Stimulated activated memory B cell treated with anti-CD40 and anti-IgM and Interleukin-4, amounts not matched to agents 10 μg/mL and 1 μg/mL and 100 μg/mL, for 72 hours (primary cell): ENCODE measurements around the gene OCA2.
"Not testable (repeated sequence)": the region's sequence is repeated elsewhere in the genome, so short reads cannot be mapped to it uniquely, and the experiment has no call there.

Experiments used
- ATAC-seq: fragments of 150-1000 bp; cut with Tn5 transposase; 2 replicates; pipeline ENCODE4 v1.10.0; 2021
- H3K27ac Mint-ChIP-seq: one replicate; pipeline ENCODE4 v1.8.0; 2022; ENCODE audit warnings: mild to moderate bottlenecking, mixed read lengths
- H3K27me3 Mint-ChIP-seq: one replicate; pipeline ENCODE4 v1.8.0; 2022; ENCODE audit warnings: mixed read lengths
- H3K36me3 Mint-ChIP-seq: one replicate; pipeline ENCODE4 v1.8.0; 2022; ENCODE audit warnings: mixed read lengths
- H3K4me1 Mint-ChIP-seq: one replicate; pipeline ENCODE4 v1.8.0; 2022; ENCODE audit warnings: mixed read lengths
- H3K4me3 Mint-ChIP-seq: one replicate; pipeline ENCODE4 v1.8.0; 2022; ENCODE audit warnings: mild to moderate bottlenecking, moderate library complexity, mixed read lengths
- H3K9me3 Mint-ChIP-seq: one replicate; pipeline ENCODE4 v1.8.0; 2022; ENCODE audit warnings: mixed read lengths

Gene OCA2

DNA sequence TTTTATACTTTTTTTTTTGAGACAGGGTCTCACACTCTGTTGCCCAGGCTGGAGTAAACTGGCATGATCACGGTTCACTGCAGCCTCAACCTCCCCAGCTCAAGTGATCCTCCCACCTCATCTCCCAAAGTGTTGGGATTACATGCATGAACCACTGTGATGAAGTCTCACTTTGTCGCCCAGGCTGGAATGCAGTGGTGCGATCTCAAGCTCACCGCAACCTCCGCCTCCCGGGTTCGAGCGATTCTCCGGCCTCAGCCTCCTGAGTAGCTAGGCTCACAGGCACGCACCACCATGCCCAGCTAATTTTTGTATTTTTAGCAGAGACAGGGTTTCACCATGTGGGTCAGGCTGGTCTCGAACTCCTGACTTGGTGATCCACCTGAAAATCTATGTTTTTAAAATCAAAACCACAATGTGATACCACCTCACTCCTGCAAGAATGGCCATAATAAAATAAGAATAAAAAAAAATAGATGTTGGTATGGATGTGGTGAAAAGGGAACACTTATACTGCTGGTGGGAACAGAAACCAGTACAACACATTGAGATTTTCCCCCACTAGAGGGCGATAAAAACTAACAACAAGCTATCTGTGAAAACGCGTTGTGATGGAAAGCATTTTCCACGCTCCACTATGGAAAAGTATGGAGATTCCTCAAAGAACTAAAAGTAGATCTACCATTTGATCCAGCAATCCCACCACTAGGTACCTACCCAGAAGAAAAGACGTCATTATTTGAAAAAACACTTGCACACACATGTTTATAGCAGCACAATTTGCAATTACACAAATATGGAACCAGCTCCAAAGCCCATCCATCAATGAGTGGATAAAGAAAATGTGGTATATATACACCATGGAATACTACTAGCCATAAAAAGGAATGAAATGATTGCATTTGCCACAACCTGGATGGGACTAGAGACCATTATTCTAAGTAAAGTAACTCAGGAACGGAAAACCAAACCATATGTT is 26.8 kb upstream of the OCA2 start:
- peaks cover 48% of the 10 kb centered on the region for H3K36me3 Mint-ChIP-seq
- no peak overlapping the region for H3K4me3 Mint-ChIP-seq
- no peaks in the 10 kb centered on the region for H3K9me3 Mint-ChIP-seq
- no peak for ATAC-seq
- H3K4me1 Mint-ChIP-seq: peaks cover 18% of the 10 kb centered on the region
- no peak overlapping the region for H3K27ac Mint-ChIP-seq
- no peaks in the 10 kb centered on the region for H3K27me3 Mint-ChIP-seq

DNA sequence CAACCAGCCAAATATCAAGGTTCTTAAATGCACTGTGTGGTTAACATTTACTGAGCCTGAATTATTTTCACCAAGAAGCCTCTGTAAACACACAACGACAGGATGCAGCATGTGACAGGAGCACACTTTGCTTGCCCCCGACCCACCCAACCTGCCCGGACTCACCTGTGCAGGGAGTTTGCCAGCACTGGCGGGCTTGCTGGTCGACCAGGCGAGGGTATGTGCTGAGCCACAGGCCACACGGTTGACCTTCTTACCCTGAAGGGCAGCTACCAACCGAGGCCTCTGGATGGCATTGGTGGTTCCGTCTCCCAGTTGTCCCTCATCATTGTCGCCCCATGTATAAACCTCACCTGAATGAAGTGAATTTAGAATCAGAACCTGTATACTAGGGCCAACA is 25.7 kb upstream of the OCA2 start:
- no peaks in the 10 kb centered on the region for H3K27me3 Mint-ChIP-seq
- H3K9me3 Mint-ChIP-seq: no peaks in the 10 kb centered on the region
- peaks cover 18% of the 10 kb centered on the region for H3K4me1 Mint-ChIP-seq
- peaks cover 50% of the 10 kb centered on the region for H3K36me3 Mint-ChIP-seq
- no peak for ATAC-seq
- H3K4me3 Mint-ChIP-seq: no peak overlapping the region
- H3K27ac Mint-ChIP-seq: no peak overlapping the region

DNA sequence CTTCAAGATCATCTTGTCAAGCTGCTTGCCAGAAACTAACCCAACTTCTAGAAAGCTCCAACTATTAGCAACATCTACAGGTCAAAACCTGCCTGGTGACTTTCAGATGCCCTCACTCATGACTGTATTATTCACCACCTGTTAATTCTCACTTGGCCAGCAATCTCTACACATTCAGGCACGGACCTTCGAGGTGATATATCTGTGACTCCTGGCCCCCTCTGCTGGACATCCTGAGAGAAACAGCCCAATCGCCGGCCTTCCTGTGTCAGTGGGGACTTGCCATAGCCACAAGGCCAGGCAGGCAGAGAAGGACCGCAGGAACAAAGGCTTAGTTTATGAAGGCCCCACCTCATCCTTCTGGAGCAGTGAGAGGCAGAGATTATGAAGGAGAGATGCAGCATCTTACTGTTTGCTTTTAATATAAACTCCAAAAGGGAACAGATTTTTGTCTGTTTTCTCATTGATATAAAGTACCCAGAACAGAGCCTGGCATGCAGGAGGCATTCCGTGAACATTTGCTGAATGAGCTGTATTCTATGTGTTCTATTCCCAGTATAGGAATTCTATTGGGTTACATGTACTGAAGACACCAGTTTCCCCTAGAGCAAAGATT is 24.4 kb upstream of the OCA2 start:
- Mint-ChIP-seq H3K4me1 (peaks cover 18% of the 10 kb centered on the region), H3K27ac (no peak overlapping the region), H3K36me3 (peaks cover 48% of the 10 kb centered on the region), H3K27me3 (no peaks in the 10 kb centered on the region), H3K4me3 (no peak overlapping the region), H3K9me3 (no peaks in the 10 kb centered on the region)
- no peak for ATAC-seq

DNA sequence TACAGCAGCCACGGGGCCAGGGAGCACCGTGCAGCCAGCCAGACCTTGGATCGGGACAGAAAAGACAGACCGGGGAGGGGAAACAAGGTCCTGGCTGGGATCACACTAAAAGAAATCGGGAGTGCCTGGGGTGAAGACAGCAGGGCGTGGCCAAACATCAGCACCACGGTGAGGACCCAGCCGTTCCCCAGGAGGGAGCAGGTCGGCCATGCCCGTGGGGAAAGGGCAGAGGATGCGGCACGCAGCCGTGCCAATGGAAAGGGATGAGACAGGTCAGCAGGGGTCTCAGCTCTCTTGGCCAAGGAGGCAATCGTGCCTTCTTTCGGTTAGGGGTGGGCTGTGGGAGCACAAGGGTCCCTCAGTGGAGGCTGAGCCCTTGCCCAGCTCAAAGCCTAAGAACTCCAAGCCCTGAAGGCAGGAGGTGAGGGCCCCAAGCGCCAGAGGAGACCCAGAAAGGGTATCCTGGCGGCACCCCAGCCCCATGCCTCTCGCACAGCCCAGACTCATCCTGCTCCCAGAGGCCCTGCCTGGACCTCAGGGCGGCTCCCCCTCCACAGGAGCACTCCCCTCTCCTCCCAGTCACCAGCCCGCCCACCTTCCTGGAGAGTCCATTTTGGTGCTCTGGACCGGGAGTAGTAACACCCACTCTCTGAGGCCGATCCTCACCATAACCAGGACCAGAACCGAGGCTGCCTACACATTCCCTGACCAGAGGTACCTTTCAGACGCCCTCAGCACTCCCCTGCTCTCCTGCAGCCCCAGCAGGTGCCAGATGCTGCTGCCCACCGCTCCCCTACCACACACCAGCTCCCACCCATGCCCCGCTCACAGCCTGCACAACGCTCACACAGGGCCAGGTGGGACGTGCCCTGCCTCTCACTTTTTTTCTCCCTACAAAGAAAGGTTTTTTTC is 23.2 kb upstream of the OCA2 start:
- Mint-ChIP-seq H3K9me3 (no peaks in the 10 kb centered on the region), H3K4me1 (peaks cover 8% of the 10 kb centered on the region), H3K4me3 (no peak overlapping the region), H3K36me3 (peaks cover 52% of the 10 kb centered on the region), H3K27me3 (no peaks in the 10 kb centered on the region), H3K27ac (no peak overlapping the region)
- peak; percentile 47 for ATAC-seq

DNA sequence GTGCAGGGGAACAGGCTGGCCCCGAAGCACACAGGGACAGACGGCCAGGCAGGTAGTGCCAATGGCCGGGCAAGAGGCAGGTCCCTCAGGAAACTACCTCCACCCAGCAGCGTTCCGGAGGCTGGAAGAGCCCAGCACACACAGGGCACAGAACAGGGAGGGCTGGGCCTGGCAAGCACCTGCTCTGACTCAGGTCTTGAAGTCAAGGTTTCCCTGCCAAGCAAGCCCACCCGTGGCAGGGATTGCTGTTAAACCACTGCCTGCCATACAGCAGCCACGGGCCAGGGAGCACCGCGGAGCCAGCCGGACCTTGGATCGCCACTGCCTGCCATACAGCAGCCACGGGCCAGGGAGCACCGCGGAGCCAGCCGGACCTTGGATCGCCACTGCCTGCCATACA is 22.5 kb upstream of the OCA2 start:
- not testable (repeated sequence) for H3K4me1 Mint-ChIP-seq, H3K27ac Mint-ChIP-seq, ATAC-seq, H3K4me3 Mint-ChIP-seq, H3K27me3 Mint-ChIP-seq, H3K9me3 Mint-ChIP-seq
- H3K36me3 Mint-ChIP-seq: peaks cover 52% of the 10 kb centered on the region

DNA sequence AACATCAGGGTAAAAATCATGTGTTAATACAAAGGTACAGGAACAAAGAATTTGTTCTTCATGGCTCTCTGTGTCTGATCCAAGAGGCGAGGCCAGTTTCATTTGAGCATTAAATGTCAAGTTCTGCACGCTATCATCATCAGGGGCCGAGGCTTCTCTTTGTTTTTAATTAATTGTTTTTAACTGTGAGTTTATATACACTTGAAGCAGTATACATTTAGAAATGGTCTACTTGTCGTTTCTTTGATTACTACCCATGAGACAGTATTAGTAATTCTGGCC is 21.2 kb upstream of the OCA2 start:
- Mint-ChIP-seq H3K27ac (no peak overlapping the region), H3K4me1 (peaks cover 6% of the 10 kb centered on the region), H3K27me3 (no peaks in the 10 kb centered on the region), H3K36me3 (peaks cover 63% of the 10 kb centered on the region), H3K9me3 (no peaks in the 10 kb centered on the region), H3K4me3 (no peak overlapping the region)
- no peak for ATAC-seq

DNA sequence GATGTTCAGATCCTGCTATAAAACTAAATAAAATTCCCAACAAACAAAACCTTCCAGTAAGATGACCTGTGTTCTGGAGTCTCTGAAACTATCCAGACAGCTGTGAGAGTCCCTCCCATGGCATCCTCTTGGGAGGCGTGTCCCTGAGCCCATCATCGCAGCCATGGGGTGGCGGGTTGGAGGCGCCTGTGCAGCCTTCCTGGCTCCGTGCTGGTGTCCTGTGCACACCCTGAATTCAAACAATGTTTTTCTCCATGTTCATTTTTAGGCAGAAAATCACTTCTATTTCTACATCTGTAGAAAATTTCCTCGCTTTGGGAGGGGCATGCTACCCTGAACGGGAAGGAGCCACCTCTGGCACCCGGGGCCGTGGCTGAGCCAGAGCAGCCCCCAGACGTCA is 19.4 kb upstream of the OCA2 start:
- Mint-ChIP-seq H3K36me3 (peaks cover 71% of the 10 kb centered on the region), H3K4me3 (no peak overlapping the region), H3K9me3 (no peaks in the 10 kb centered on the region), H3K27me3 (no peaks in the 10 kb centered on the region), H3K4me1 (peaks cover 3% of the 10 kb centered on the region), H3K27ac (no peak overlapping the region)
- no peak for ATAC-seq

DNA sequence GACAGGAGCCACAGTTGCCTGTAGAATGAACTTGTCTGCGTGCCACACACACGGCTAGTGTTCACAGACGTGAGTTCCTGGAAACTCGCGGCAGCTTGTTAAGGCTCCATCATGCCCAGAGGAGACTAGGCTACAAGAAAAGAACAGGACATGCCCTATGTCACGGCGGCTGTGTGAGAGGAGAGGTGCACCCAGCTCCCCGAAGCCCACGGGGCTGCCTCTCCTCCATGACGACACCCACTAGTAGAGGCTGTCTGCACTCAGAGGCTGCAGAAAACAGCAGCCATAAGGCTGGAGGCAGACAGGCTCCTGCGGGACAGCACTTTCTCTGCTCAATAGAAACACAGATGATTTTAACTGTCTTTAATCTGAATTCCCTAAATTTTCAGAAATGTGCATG is 19.0 kb upstream of the OCA2 start:
- Mint-ChIP-seq H3K36me3 (peaks cover 71% of the 10 kb centered on the region), H3K27ac (no peak overlapping the region), H3K4me1 (no peaks in the 10 kb centered on the region), H3K9me3 (no peaks in the 10 kb centered on the region), H3K27me3 (no peaks in the 10 kb centered on the region), H3K4me3 (no peak overlapping the region)
- no peak for ATAC-seq

DNA sequence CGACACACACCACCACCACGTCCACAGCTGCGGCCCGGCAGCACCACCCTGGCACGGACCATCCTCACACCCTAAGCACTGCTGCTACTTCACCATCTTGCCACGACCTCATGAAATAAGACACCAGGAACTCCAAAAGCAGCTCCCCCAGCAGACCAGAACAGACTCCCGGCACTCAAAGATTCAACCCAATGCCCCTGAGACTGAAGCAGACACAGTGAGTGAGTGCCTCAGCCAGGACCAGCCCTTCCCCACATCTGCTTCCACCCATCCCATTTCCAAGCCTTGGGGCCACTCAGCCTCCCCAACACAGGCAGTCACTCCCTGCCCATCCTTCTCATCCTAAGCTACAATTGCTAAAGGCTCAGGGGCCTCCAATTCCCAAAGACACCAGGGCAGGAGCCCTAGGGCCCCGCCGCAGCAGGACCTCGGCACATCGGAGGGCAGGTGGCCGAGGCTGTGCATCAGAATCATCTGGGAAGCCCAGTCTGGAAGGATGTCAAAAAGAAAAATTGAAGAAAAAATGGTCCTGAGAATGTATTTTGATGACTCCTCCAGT is 18.4 kb upstream of the OCA2 start:
- Mint-ChIP-seq H3K27me3 (no peaks in the 10 kb centered on the region), H3K4me3 (no peak overlapping the region), H3K4me1 (no peaks in the 10 kb centered on the region), H3K9me3 (no peaks in the 10 kb centered on the region), H3K36me3 (peaks cover 71% of the 10 kb centered on the region), H3K27ac (no peak overlapping the region)
- no peak for ATAC-seq

DNA sequence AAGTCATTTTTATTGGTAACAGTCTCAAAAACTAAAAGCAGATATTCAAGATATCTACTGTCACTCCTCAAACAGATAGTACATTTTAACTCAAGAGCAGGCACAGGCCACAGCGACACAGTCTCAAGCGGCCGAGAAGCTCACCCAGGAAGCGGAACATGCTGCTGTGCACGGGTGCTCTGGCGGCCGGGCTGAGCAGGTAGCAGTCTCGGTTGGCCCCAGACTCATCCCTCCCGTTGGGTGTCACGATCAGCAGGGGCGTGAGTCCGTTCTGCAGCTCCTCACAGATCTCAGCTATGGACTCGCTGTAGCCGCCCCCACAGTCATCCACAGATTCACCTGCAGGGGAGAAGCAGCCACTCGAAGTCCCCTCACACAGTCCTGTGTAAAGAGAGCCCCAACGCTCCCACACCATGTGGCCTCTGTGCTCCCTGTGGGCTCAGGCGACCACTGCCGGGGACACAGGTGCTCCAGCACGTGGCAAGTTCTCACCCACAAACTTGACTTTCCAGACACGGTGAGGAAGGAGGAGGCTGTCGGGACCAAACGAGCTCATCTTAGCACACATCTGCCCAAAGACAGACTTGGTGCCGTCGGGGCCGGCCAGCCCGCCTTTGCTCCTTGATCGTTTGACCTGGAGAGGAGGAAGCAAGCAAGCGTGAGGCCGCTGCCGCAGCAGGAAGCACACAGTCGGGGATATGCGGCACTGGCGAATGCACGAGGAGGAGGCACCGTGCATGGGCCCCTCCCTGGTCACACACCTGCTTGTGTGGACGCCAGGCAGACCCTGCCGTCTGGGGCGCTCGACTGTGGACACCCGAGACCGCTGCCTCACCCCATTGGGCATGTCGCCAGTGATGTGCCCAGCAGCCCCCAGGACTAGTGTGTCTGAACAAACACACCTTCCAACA is 17.7 kb upstream of the OCA2 start:
- no peak overlapping the region for H3K4me3 Mint-ChIP-seq
- no peaks in the 10 kb centered on the region for H3K27me3 Mint-ChIP-seq
- H3K36me3 Mint-ChIP-seq: peaks cover 72% of the 10 kb centered on the region
- no peaks in the 10 kb centered on the region for H3K9me3 Mint-ChIP-seq
- no peak for ATAC-seq
- no peak overlapping the region for H3K27ac Mint-ChIP-seq
- no peaks in the 10 kb centered on the region for H3K4me1 Mint-ChIP-seq

DNA sequence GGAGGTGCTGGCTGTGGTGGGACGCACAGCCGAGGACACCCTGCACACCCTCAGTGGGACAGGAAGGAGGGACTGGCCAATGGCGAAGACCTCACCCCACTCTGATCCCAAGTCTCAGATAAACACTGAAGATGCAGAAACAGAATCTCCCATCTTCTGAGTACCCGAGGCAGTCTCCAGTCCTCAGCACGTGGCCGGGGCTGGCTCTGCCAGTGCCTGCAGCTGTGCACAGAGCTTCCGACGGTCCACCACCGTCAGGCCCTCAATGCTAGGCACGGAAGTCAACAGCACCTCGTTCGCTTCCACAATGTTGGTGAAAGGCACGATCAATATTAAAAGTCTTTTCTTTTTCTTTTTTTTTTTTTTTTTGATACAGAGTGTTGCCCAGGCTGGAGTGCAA is 16.8 kb upstream of the OCA2 start:
- H3K4me1 Mint-ChIP-seq: no peaks in the 10 kb centered on the region
- no peak for ATAC-seq
- no peaks in the 10 kb centered on the region for H3K27me3 Mint-ChIP-seq
- H3K9me3 Mint-ChIP-seq: no peaks in the 10 kb centered on the region
- no peak overlapping the region for H3K27ac Mint-ChIP-seq
- peaks cover 72% of the 10 kb centered on the region for H3K36me3 Mint-ChIP-seq
- no peak overlapping the region for H3K4me3 Mint-ChIP-seq

DNA sequence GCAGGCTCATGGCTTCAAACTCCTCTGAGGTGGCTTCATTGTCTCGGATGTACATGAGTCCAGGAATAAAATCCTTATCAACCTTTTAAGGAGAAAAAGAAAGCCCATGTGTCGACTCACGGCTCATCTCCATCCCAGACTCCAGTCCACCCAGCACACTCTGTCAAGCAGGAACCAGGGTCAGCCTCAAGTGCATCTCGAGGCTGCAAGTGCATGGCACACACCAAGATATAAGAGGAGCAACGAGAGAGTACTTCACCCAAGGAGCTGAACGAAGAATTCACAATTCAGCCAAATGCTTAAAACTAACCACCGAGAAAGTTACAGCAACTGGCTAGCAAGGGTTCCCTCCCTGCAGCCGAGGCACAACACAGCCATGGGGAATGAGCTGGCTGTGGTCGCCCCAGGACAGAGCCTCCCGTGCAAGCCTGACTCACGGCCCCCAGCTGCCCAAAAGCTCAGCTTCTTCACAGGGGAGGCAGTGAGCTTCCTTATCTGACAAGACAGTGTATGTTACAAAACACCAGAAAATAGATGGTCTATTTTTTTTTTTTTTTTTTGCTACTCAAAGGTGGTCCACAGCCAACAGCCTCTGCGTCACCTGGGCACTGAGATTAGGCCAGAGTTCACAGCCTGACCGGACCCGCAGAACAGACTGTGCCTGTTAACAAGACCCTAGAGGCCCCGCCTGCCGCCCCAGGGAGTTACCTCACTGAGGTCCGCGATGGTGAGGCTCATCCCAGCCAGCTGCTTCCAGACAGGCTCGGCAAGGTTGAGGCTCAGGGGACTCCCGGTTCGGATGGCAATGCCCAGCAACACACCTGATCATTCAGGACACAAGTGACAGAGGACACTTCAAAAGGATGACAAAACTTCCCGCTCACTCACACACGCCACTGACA is 15.9 kb upstream of the OCA2 start:
- Mint-ChIP-seq H3K27ac (no peak overlapping the region), H3K9me3 (no peaks in the 10 kb centered on the region), H3K36me3 (peaks cover 66% of the 10 kb centered on the region), H3K27me3 (no peaks in the 10 kb centered on the region), H3K4me1 (no peaks in the 10 kb centered on the region), H3K4me3 (no peak overlapping the region)
- no peak for ATAC-seq

DNA sequence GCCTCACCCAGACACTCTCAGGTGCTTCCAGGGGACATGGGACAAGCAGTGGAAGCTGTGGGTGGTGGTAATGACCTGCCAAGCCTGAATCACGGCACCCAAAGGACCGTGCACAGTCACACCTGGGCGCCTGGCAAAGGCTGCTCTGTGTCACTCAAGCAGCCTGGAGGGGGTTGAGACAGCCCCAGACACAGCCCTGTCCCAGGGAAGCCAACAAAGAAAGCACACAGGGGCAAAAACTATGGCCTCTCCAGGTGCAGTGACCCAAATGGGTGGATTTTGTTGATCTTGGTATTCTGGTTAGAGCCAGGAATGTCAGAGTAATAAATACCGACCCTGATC is 15.0 kb upstream of the OCA2 start:
- H3K36me3 Mint-ChIP-seq: peaks cover 66% of the 10 kb centered on the region
- no peaks in the 10 kb centered on the region for H3K9me3 Mint-ChIP-seq
- no peak overlapping the region for H3K27ac Mint-ChIP-seq

More for the DNA sequence above, 15.0 kb upstream of the OCA2 start:
- no peak overlapping the region for H3K4me3 Mint-ChIP-seq
- H3K27me3 Mint-ChIP-seq: no peaks in the 10 kb centered on the region
- no peak for ATAC-seq
- no peaks in the 10 kb centered on the region for H3K4me1 Mint-ChIP-seq
